HL-60/S4 (cell line): ENCODE measurements around the gene YTHDC2.

Source experiments
- in situ Hi-C: fragments of 300-500 bp; cut with MboI; formaldehyde crosslinking; loops from 2 replicates; pipeline ENCODE4 v1.14.3; 2022; ENCODE audit warnings: low sequenced_read_pairs

YTHDC2 gene

GRCh38 chr5:113600255-113600905, 86.9 kb downstream of the YTHDC2 start:
- in situ Hi-C loops, result loop anchor here (25.0 kb wide), 1 partner anchor 263 kb away; no protein-coding TSS in a partner anchor

- in situ Hi-C loops, result loop anchor here (25.0 kb wide), 1 partner anchor 264 kb away; no protein-coding TSS in a partner anchor
These were observed 87.9 kb downstream of the YTHDC2 start for GRCh38 chr5:113601423-113601822.

GRCh38 chr5:113603246-113603645, 89.8 kb downstream of the YTHDC2 start:
- in situ Hi-C loops, result loop anchor here (25.0 kb wide), 1 partner anchor 266 kb away; no protein-coding TSS in a partner anchor

GRCh38 chr5:113606298-113607134, 93.0 kb downstream of the YTHDC2 start:
- in situ Hi-C loops, result loop anchor here (25.0 kb wide), 1 partner anchor 269 kb away; no protein-coding TSS in a partner anchor

- in situ Hi-C loops, result loop anchor here (25.0 kb wide), 1 partner anchor 270 kb away; no protein-coding TSS in a partner anchor
These were observed 93.9 kb downstream of the YTHDC2 start for GRCh38 chr5:113607361-113607760.

- in situ Hi-C loops, result loop anchor here (25.0 kb wide), 1 partner anchor 271 kb away; no protein-coding TSS in a partner anchor
These were observed 94.7 kb downstream of the YTHDC2 start for GRCh38 chr5:113608113-113608596.

GRCh38 chr5:113612060-113612496, 98.6 kb downstream of the YTHDC2 start:
- in situ Hi-C loops, result loop anchor here (25.0 kb wide), 1 partner anchor 275 kb away; no protein-coding TSS in a partner anchor

GRCh38 chr5:113614191-113614590, 100.7 kb downstream of the YTHDC2 start:
- in situ Hi-C loops, result loop anchor here (25.0 kb wide), 1 partner anchor 277 kb away; no protein-coding TSS in a partner anchor

GRCh38 chr5:113615708-113616107, 102.2 kb downstream of the YTHDC2 start:
- in situ Hi-C loops, result loop anchor here (25.0 kb wide), 1 partner anchor 278 kb away; no protein-coding TSS in a partner anchor

- in situ Hi-C loops, result loop anchor here (25.0 kb wide), 1 partner anchor 280 kb away; no protein-coding TSS in a partner anchor
These were observed 103.8 kb downstream of the YTHDC2 start for GRCh38 chr5:113617191-113617796.

GRCh38 chr5:113632996-113633395, 119.5 kb downstream of the YTHDC2 start:
- in situ Hi-C loops, result no loop called here

- in situ Hi-C loops, result no loop called here
These were observed 121.5 kb downstream of the YTHDC2 start for GRCh38 chr5:113634957-113635356.

GRCh38 chr5:113641715-113642114, 128.2 kb downstream of the YTHDC2 start:
- in situ Hi-C loops, result no loop called here
